WTC11 (cell line): ENCODE measurements around the gene CPA4. TPM values are rescaled to one million over a fixed set of nuclear protein-coding genes. Genes with fewer than 3 reads are reported as not detected.

ENCODE experiments used
- ATAC-seq: fragments of 200-7000 bp; cut with Tn5 transposase; 2 replicates; pipeline ENCODE4 v1.10.0; 2021; ENCODE audit warnings: mild to moderate bottlenecking, moderate library complexity
- CTCF ChIA-PET: fragments of 300-600 bp; sonication (Branson Sonifier 250); formaldehyde crosslinking; loops from one replicate; lab custom pipeline; 2021; ENCODE audit warnings: antibody characterized with exemption; lab: Charles Lee
- POLR2A ChIA-PET: fragments of 350-600 bp; sonication (Branson Sonifier 250); formaldehyde crosslinking; loops from one replicate; lab custom pipeline; 2021; ENCODE audit warnings: antibody characterized with exemption; lab: Charles Lee
- DNase-seq: peaks from one replicate; pipeline ENCODE4 v3.0.0; 2021; ENCODE audit warnings: low spot score
- H3K27ac Mint-ChIP-seq: 2 replicates; pipeline ENCODE4 v1.8.0; 2021; ENCODE audit warnings: mixed read lengths
- H3K27me3 Mint-ChIP-seq: 2 replicates; pipeline ENCODE4 v1.8.0; 2021; ENCODE audit warnings: low read depth, mild to moderate bottlenecking, moderate library complexity, mixed read lengths
- H3K36me3 Mint-ChIP-seq: 2 replicates; pipeline ENCODE4 v1.8.0; 2021; ENCODE audit warnings: mixed read lengths
- H3K4me1 Mint-ChIP-seq: 2 replicates; pipeline ENCODE4 v1.8.0; 2022; ENCODE audit warnings: mixed read lengths
- H3K4me3 Mint-ChIP-seq: 2 replicates; pipeline ENCODE4 v1.8.0; 2021; ENCODE audit warnings: mild to moderate bottlenecking, moderate library complexity, mixed read lengths
- H3K9me3 Mint-ChIP-seq: 2 replicates; pipeline ENCODE4 v1.8.0; 2021; ENCODE audit warnings: mixed read lengths
- ELF4 ChIP-seq: sonication (generic); formaldehyde crosslinking; IDR thresholded peaks from 2 replicates; pipeline ENCODE4 v1.8.1; 2022; ENCODE audit warnings: low read depth, mild to moderate bottlenecking, moderate library complexity, missing genetic modification reagents
- GABPB1 ChIP-seq: sonication (generic); formaldehyde crosslinking; IDR thresholded peaks from 2 replicates; pipeline ENCODE4 v1.8.1; 2023; ENCODE audit warnings: mild to moderate bottlenecking, missing genetic modification reagents
- GRHL2 ChIP-seq: fragments of 250-450 bp; sonication (Bioruptor Pico); IDR thresholded peaks from 2 replicates; pipeline ENCODE4 v1.8.0; 2022; ENCODE audit warnings: mild to moderate bottlenecking, moderate library complexity; ENCODE audit not compliant: insufficient replicate concordance, severe bottlenecking
- JAZF1 ChIP-seq: fragments of 250-450 bp; sonication (Bioruptor Pico); IDR thresholded peaks from 2 replicates; pipeline ENCODE4 v1.9.0; 2021; ENCODE audit warnings: moderate library complexity, mild to moderate bottlenecking, inconsistent platforms
- NFATC4 ChIP-seq: fragments of 250-450 bp; sonication (Bioruptor Pico); IDR thresholded peaks from 2 replicates; pipeline ENCODE4 v1.9.0; 2021; ENCODE audit warnings: mild to moderate bottlenecking
- PRRX2 ChIP-seq: fragments of 250-450 bp; sonication (Bioruptor Pico); IDR thresholded peaks from 2 replicates; pipeline ENCODE4 v1.8.0; 2021; ENCODE audit warnings: mild to moderate bottlenecking
- RORB ChIP-seq: fragments of 250-450 bp; sonication (Bioruptor Pico); IDR thresholded peaks from 2 replicates; pipeline ENCODE4 v1.9.0; 2021; ENCODE audit warnings: mild to moderate bottlenecking
- TP53 ChIP-seq: sonication (generic); formaldehyde crosslinking; IDR thresholded peaks from 2 replicates; pipeline ENCODE4 v1.8.1; 2023; ENCODE audit warnings: mild to moderate bottlenecking, missing genetic modification reagents
- ZNF138 ChIP-seq: sonication (generic); formaldehyde crosslinking; conservative IDR thresholded peaks from 2 replicates; pipeline ENCODE4 v1.8.1; 2022; ENCODE audit warnings: mild to moderate bottlenecking, moderate library complexity, missing genetic modification reagents
- ZNF423 ChIP-seq: fragments of 250-450 bp; sonication (Bioruptor Pico); IDR thresholded peaks from 2 replicates; pipeline ENCODE4 v2.1.2; 2022; ENCODE audit warnings: mild to moderate bottlenecking, moderate library complexity
- ZNF671 ChIP-seq: fragments of 250-450 bp; sonication (Bioruptor Pico); IDR thresholded peaks from 2 replicates; pipeline ENCODE4 v1.8.0; 2021; ENCODE audit warnings: mild to moderate bottlenecking
- total RNA-seq: library from RNA; stranded (reverse); gene quantifications from 3 replicates; pipeline ENCODE4 v1.2.3, GENCODE V29; 2021
- TF ChIP-seq, protein P1 (sequence below): fragments of 250-450 bp; sonication (Bioruptor Pico); IDR thresholded peaks from 2 replicates; pipeline ENCODE4 v1.9.0; 2021; ENCODE audit warnings: moderate library complexity, mild to moderate bottlenecking, inconsistent platforms, borderline replicate concordance
- TF ChIP-seq, protein P2 (sequence below): sonication (generic); formaldehyde crosslinking; IDR thresholded peaks from 2 replicates; pipeline ENCODE4 v1.8.0; 2022; ENCODE audit warnings: mild to moderate bottlenecking, missing genetic modification reagents
- TF ChIP-seq, protein P3 (sequence below): fragments of 250-450 bp; sonication (Bioruptor Pico); conservative IDR thresholded peaks from 2 replicates; pipeline ENCODE4 v1.9.0; 2021; ENCODE audit warnings: mild to moderate bottlenecking
- TF ChIP-seq, protein P4 (sequence below): fragments of 250-450 bp; sonication (Bioruptor Pico); IDR thresholded peaks from 2 replicates; pipeline ENCODE4 v1.9.0; 2021; ENCODE audit warnings: mild to moderate bottlenecking, borderline replicate concordance
- TF ChIP-seq, protein P5 (sequence below): sonication (generic); formaldehyde crosslinking; IDR thresholded peaks from 2 replicates; pipeline ENCODE4 v1.8.0; 2023; ENCODE audit warnings: missing genetic modification reagents
- TF ChIP-seq, protein P6 (sequence below): sonication (generic); formaldehyde crosslinking; IDR thresholded peaks from 2 replicates; pipeline ENCODE4 v1.8.1; 2023; ENCODE audit warnings: mild to moderate bottlenecking, missing genetic modification reagents, moderate library complexity
- TF ChIP-seq, protein P7 (sequence below): sonication (generic); formaldehyde crosslinking; IDR thresholded peaks from 2 replicates; pipeline ENCODE4 v1.8.0; 2022; ENCODE audit warnings: missing genetic modification reagents

Gene CPA4
- total RNA-seq, 1 experiment from 2014 or later, result not detected

DNA sequence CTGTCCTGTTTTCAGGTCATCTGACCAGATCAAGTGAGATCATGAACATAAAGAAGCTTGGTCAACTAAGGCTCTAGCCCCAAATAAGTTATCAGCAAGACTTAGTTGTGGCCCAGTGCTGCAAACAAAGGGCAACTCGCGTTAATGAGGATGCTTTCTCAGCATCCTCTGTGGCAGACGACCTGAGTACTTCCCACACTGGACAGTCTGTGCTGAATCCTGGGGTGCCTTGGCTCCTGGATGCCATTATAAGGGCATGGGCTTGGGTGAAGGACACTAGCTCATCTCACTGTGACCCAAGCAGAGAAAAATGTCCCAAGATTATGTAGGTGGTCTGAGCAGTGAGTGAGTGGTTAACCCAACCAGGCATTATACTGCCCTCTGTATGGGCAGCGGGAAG is 65.5 kb downstream of the CPA4 start:
- Mint-ChIP-seq H3K27ac (no peak overlapping the region), H3K36me3 (peaks cover 12% of the 10 kb centered on the region), H3K27me3 (no peaks in the 10 kb centered on the region; the same call in none of the 2 replicates), H3K4me1 (peaks cover 21% of the 10 kb centered on the region), H3K4me3 (no peak overlapping the region), H3K9me3 (peaks cover 23% of the 10 kb centered on the region)
- no peak for DNase-seq
- TF ChIP-seq PRRX2 (CRISPR knock-in tag), result no peak
- TF ChIP-seq ZNF423 (CRISPR knock-in tag), result no peak
- no peak for TF ChIP-seq GRHL2 (CRISPR knock-in tag)
- TF ChIP-seq JAZF1, result no peak
- TF ChIP-seq GABPB1 (CRISPR knock-in tag), result no peak
- no peak for TF ChIP-seq TP53
- TF ChIP-seq, protein P1, sequence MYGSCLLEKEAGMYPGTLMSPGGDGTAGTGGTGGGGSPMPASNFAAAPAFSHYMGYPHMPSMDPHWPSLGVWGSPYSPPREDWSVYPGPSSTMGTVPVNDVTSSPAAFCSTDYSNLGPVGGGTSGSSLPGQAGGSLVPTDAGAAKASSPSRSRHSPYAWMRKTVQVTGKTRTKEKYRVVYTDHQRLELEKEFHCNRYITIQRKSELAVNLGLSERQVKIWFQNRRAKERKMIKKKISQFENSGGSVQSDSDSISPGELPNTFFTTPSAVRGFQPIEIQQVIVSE (CRISPR knock-in tag), result no peak
- TF ChIP-seq, protein P2, sequence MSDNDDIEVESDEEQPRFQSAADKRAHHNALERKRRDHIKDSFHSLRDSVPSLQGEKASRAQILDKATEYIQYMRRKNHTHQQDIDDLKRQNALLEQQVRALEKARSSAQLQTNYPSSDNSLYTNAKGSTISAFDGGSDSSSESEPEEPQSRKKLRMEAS, result no peak
- TF ChIP-seq ZNF671 (CRISPR knock-in tag), result no peak
- TF ChIP-seq, protein P3, sequence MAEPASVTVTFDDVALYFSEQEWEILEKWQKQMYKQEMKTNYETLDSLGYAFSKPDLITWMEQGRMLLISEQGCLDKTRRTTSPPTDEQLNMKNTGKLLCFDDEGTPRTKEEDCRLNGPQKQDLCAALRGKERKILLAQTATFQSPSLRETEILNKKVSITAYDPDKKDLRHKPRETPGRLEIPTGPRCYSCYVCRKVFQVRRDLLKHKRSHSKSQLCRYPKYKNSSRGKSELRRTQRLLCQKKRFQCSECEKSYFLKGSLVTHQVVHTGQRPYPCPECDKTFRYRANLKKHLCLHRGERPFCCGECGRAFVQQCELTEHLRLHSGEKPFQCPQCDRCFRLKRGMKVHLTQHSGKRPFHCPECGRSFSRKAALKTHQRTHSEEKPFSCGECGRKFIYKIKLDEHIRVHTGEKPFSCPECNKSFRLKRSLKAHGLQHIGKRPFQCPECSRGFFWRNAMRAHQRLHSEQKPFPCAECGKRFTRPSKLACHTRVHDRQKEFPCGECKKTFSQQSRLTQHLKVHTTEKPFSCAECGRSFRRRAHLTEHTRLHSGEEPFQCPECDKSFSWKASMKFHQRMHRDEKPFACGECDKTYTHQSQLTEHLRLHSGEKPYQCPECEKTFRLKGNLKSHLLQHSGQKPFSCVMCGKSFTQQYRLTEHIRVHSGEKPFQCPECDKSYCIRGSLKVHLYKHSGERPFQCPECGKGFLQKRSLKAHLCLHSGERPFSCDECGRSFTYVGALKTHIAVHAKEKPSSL (CRISPR knock-in tag), result no peak
- TF ChIP-seq ELF4 (CRISPR knock-in tag), result no peak
- TF ChIP-seq NFATC4 (CRISPR knock-in tag), result no peak
- no peak for TF ChIP-seq RORB (CRISPR knock-in tag)
- TF ChIP-seq, protein P4, sequence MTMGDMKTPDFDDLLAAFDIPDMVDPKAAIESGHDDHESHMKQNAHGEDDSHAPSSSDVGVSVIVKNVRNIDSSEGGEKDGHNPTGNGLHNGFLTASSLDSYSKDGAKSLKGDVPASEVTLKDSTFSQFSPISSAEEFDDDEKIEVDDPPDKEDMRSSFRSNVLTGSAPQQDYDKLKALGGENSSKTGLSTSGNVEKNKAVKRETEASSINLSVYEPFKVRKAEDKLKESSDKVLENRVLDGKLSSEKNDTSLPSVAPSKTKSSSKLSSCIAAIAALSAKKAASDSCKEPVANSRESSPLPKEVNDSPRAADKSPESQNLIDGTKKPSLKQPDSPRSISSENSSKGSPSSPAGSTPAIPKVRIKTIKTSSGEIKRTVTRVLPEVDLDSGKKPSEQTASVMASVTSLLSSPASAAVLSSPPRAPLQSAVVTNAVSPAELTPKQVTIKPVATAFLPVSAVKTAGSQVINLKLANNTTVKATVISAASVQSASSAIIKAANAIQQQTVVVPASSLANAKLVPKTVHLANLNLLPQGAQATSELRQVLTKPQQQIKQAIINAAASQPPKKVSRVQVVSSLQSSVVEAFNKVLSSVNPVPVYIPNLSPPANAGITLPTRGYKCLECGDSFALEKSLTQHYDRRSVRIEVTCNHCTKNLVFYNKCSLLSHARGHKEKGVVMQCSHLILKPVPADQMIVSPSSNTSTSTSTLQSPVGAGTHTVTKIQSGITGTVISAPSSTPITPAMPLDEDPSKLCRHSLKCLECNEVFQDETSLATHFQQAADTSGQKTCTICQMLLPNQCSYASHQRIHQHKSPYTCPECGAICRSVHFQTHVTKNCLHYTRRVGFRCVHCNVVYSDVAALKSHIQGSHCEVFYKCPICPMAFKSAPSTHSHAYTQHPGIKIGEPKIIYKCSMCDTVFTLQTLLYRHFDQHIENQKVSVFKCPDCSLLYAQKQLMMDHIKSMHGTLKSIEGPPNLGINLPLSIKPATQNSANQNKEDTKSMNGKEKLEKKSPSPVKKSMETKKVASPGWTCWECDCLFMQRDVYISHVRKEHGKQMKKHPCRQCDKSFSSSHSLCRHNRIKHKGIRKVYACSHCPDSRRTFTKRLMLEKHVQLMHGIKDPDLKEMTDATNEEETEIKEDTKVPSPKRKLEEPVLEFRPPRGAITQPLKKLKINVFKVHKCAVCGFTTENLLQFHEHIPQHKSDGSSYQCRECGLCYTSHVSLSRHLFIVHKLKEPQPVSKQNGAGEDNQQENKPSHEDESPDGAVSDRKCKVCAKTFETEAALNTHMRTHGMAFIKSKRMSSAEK (CRISPR knock-in tag), result no peak
- TF ChIP-seq, protein P5, sequence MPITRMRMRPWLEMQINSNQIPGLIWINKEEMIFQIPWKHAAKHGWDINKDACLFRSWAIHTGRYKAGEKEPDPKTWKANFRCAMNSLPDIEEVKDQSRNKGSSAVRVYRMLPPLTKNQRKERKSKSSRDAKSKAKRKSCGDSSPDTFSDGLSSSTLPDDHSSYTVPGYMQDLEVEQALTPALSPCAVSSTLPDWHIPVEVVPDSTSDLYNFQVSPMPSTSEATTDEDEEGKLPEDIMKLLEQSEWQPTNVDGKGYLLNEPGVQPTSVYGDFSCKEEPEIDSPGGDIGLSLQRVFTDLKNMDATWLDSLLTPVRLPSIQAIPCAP (CRISPR knock-in tag), result no peak
- TF ChIP-seq, protein P6, sequence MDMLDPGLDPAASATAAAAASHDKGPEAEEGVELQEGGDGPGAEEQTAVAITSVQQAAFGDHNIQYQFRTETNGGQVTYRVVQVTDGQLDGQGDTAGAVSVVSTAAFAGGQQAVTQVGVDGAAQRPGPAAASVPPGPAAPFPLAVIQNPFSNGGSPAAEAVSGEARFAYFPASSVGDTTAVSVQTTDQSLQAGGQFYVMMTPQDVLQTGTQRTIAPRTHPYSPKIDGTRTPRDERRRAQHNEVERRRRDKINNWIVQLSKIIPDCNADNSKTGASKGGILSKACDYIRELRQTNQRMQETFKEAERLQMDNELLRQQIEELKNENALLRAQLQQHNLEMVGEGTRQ, result no peak
- TF ChIP-seq, protein P7, sequence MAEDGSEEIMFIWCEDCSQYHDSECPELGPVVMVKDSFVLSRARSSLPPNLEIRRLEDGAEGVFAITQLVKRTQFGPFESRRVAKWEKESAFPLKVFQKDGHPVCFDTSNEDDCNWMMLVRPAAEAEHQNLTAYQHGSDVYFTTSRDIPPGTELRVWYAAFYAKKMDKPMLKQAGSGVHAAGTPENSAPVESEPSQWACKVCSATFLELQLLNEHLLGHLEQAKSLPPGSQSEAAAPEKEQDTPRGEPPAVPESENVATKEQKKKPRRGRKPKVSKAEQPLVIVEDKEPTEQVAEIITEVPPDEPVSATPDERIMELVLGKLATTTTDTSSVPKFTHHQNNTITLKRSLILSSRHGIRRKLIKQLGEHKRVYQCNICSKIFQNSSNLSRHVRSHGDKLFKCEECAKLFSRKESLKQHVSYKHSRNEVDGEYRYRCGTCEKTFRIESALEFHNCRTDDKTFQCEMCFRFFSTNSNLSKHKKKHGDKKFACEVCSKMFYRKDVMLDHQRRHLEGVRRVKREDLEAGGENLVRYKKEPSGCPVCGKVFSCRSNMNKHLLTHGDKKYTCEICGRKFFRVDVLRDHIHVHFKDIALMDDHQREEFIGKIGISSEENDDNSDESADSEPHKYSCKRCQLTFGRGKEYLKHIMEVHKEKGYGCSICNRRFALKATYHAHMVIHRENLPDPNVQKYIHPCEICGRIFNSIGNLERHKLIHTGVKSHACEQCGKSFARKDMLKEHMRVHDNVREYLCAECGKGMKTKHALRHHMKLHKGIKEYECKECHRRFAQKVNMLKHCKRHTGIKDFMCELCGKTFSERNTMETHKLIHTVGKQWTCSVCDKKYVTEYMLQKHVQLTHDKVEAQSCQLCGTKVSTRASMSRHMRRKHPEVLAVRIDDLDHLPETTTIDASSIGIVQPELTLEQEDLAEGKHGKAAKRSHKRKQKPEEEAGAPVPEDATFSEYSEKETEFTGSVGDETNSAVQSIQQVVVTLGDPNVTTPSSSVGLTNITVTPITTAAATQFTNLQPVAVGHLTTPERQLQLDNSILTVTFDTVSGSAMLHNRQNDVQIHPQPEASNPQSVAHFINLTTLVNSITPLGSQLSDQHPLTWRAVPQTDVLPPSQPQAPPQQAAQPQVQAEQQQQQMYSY (CRISPR knock-in tag), result no peak
- TF ChIP-seq ZNF138 (CRISPR knock-in tag), result no peak
- CTCF ChIA-PET, result interaction anchor here (0.6 kb wide), 1 partner anchor 1589 kb away, joined by 3 read pairs; no protein-coding TSS in a partner anchor
- no peak for ATAC-seq
- POLR2A ChIA-PET, result no interaction called here
